ENCODE measurements around the gene PEX7.

GRCh38 chr6:136960781-136961180, 138.4 kb downstream of the PEX7 start:
- TF ChIP-seq ZNF274 (IDR thresholded peaks at IDR 0.05; ENCODE audit: low read depth, low read length) = no peak
- TF ChIP-seq POLR2A (IDR thresholded peaks at IDR 0.05; ENCODE audit: borderline replicate concordance, extremely low read depth, insufficient read depth, insufficient read length) = no peak
- no peak for TF ChIP-seq CTCF (IDR thresholded peaks at IDR 0.05 in 2 of 3, conservative IDR thresholded peaks at IDR 0.05 in 1 of 3; ENCODE audit: borderline replicate concordance in 1 of 3, insufficient read depth in 1 of 3, low read depth in 2 of 3, low read length in 2 of 3)
- TF ChIP-seq EZH2phosphoT487 (IDR thresholded peaks at IDR 0.05; ENCODE audit: borderline replicate concordance) = no peak
- TF ChIP-seq YY1 (IDR thresholded peaks at IDR 0.05; ENCODE audit: extremely low read depth, insufficient replicate concordance, low read depth, low read length) = no peak
- no peak for TF ChIP-seq TCF7L2 (IDR thresholded peaks at IDR 0.05; ENCODE audit: borderline replicate concordance, extremely low read depth, insufficient read depth, insufficient read length)
- no peak for TF ChIP-seq ZFX (IDR thresholded peaks at IDR 0.05)
- no peak for TF ChIP-seq POLR2AphosphoS5 (IDR thresholded peaks at IDR 0.05; ENCODE audit: low read depth, low read length)
- no peak for TF ChIP-seq EGR1 (IDR thresholded peaks at IDR 0.05; ENCODE audit: low read depth)
- no peak for TF ChIP-seq EZH2 (IDR thresholded peaks at IDR 0.05)
- no peak for TF ChIP-seq ELF1 (IDR thresholded peaks at IDR 0.05; ENCODE audit: borderline replicate concordance, low read depth)
- TF ChIP-seq CEBPB (IDR thresholded peaks at IDR 0.05; ENCODE audit: low read depth) = no peak
- no peak for TF ChIP-seq CBX3 (IDR thresholded peaks at IDR 0.05; ENCODE audit: low read depth)
- TF ChIP-seq SIN3A (IDR thresholded peaks at IDR 0.05; ENCODE audit: low read depth) = no peak

Data from HCT116 (cell line).